Measurements from ENCODE around the gene AOAH.
"Not testable (repeated sequence)": the region's sequence is repeated elsewhere in the genome, so short reads cannot be mapped to it uniquely, and the experiment has no call there.

Gene AOAH

DNA sequence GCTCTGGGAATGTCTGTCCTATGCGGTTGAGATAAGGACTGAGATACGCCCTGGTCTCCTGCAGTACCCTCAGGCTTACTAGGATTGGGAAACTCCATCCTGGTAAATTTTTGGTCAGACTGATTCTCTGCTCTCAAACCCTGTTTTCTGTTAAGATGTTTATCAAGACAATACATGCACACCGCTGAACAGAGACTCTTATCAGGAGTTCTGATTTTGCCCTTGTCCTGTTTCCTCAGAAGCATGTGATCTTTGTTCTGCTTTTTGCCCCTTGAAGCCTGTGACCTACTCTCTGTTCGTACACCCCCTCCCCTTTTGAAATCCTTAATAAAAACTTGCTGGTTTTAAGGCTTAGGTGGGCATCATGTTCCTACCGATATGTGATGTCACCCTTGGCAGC is 258.3 kb downstream of the AOAH start:
- DNase-seq (ENCODE audit: low spot score), result not testable (repeated sequence)

DNA sequence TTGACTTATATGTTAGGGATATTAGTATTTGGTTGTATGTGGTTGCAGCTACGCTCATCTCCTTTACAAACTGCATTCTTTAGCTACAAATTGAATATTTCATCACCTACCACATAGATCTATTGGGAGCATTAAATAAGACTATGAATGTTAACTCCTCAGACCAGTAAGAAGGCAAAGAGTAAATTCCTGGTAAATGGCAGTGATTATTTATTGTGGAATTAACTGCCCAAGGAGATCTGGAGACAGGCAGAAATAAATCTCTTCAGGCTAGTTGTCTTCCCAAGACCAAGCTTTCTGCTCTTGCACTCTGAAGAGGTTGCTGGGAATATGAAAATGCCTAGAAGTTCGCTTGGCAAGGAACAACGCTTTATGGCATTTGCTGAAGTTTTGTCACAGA is 260.0 kb downstream of the AOAH start:
- DNase-seq (ENCODE audit: low spot score), result no peak
